Endothelial cell of umbilical vein (primary cell): Measurements from ENCODE around the gene EP300. TPM values are rescaled to one million over a fixed set of nuclear protein-coding genes. Genes with fewer than 3 reads are reported as not detected.
"Not testable (repeated sequence)": the region's sequence is repeated elsewhere in the genome, so short reads cannot be mapped to it uniquely, and the experiment has no call there.

ENCODE experiments used
- BruUV-seq: library from RNA; stranded (reverse); fragments of 400-500 nt; replicated peaks from 2 replicates; lab custom pipeline; 2021; lab: Mats Ljungman, UMichigan
- CTCF ChIA-PET: fragments of 300-600, 350-600 bp; sonication (Branson Sonifier 250); formaldehyde crosslinking; loops from one replicate; lab custom pipeline; 2021; ENCODE audit warnings: antibody characterized with exemption, inconsistent platforms; lab: Charles Lee
- POLR2A ChIA-PET: fragments of 300-600, 350-600 bp; sonication (Branson Sonifier 250); formaldehyde crosslinking; loops from one replicate; lab custom pipeline; 2021; ENCODE audit warnings: antibody characterized with exemption, inconsistent platforms; lab: Charles Lee
- DNase-seq: peaks from one replicate; pipeline ENCODE4 v3.0.0-alpha.2; 2011; ENCODE audit warnings: low read depth, low spot score
- FAIRE-seq: peaks from 2 replicates; lab custom pipeline; 2011; peaks lifted over from hg19 to GRCh38; lab: Jason Lieb, UNC
- H2AFZ ChIP-seq: 2 replicates; pipeline ENCODE4 v1.6.0; 2012; ENCODE audit warnings: low read depth, low read length, control low read depth, inconsistent platforms
- H3K27ac ChIP-seq: 2 replicates; pipeline ENCODE4 v1.5.1; 2011; ENCODE audit warnings: low read depth, mild to moderate bottlenecking, control low read depth, low read length, moderate library complexity; ENCODE audit not compliant: insufficient read depth
- H3K27me3 ChIP-seq, 2 experiments: 2 replicates each; pipeline versions ENCODE4 v1.6.0 to v1.6.1; 2011; ENCODE audit warnings: low read length in 2 of 2, mixed read lengths in 1 of 2; ENCODE audit not compliant: control insufficient read depth in 2 of 2, insufficient read depth in 2 of 2
- H3K36me3 ChIP-seq, 2 experiments: 2 replicates in 1 of 2; 3 replicates in 1 of 2; pipeline ENCODE4 v1.5.1; 2011; ENCODE audit warnings: low read length in 2 of 2, mild to moderate bottlenecking in 1 of 2, moderate library complexity in 1 of 2; ENCODE audit not compliant: control insufficient read depth in 2 of 2, insufficient read depth in 2 of 2; ENCODE audit errors: extremely low read depth in 1 of 2
- H3K4me1 ChIP-seq: 3 replicates; pipeline ENCODE4 v1.5.1; 2011; ENCODE audit warnings: mild to moderate bottlenecking, low read length; ENCODE audit not compliant: control insufficient read depth, insufficient read depth; ENCODE audit errors: extremely low read depth
- H3K4me2 ChIP-seq: 2 replicates; pipeline ENCODE4 v1.6.1; 2011; ENCODE audit warnings: low read length, control low read depth, mixed read lengths; ENCODE audit not compliant: insufficient read depth
- H3K4me3 ChIP-seq, 3 experiments: fragments of 200-600 bp in 1 of 3; sonication (generic), shearing (Covaris generic) in 1 of 3; replicated peaks in 1 of 3; 2 replicates each; pipeline ENCODE4 v1.5.1; 2011 to 2016; ENCODE audit warnings: control low read depth in 3 of 3, low read length in 3 of 3, mild to moderate bottlenecking in 2 of 3, inconsistent platforms in 1 of 3, low read depth in 1 of 3, moderate library complexity in 1 of 3; ENCODE audit not compliant: insufficient read depth in 1 of 3
- H3K79me2 ChIP-seq: 2 replicates; pipeline ENCODE4 v1.6.0; 2012; ENCODE audit warnings: low read length, inconsistent platforms; ENCODE audit not compliant: control insufficient read depth, insufficient read depth
- H3K9ac ChIP-seq: replicated peaks from 2 replicates; pipeline ENCODE3; 2011; ENCODE audit warnings: low read length, control low read depth; ENCODE audit not compliant: insufficient read depth; ENCODE audit errors: extremely low read depth
- H3K9me1 ChIP-seq: replicated peaks from 3 replicates; pipeline ENCODE4 v1.6.0; 2011; ENCODE audit warnings: mild to moderate bottlenecking, low read length; ENCODE audit not compliant: control insufficient read depth, insufficient read depth; ENCODE audit errors: extremely low read depth
- H3K9me3 ChIP-seq: replicated peaks from 2 replicates; pipeline ENCODE4 v1.5.1; 2012; ENCODE audit warnings: low read length, inconsistent platforms; ENCODE audit not compliant: control insufficient read depth, insufficient read depth
- H4K20me1 ChIP-seq: replicated peaks from 2 replicates; pipeline ENCODE3; 2011; ENCODE audit warnings: mild to moderate bottlenecking, low read length; ENCODE audit not compliant: control insufficient read depth, insufficient read depth; ENCODE audit errors: extremely low read depth
- CTCF ChIP-seq, 2 donors: IDR thresholded peaks; 1 replicate in 1 of 2; 2 replicates in 1 of 2; pipeline ENCODE4 v1.5.1; 2011; ENCODE audit warnings: low read length in 2 of 2, mild to moderate bottlenecking in 2 of 2, moderate library complexity in 2 of 2, control low read depth in 1 of 2, inconsistent platforms in 1 of 2, low read depth in 1 of 2; ENCODE audit not compliant: insufficient read depth in 1 of 2; ENCODE audit errors: extremely low read depth in 1 of 2
- FOS ChIP-seq: IDR thresholded peaks from 2 replicates; pipeline ENCODE4 v1.6.1; 2011; ENCODE audit warnings: mild to moderate bottlenecking, low read length, moderate library complexity, borderline replicate concordance; ENCODE audit not compliant: insufficient read depth
- GATA2 ChIP-seq: IDR thresholded peaks from 2 replicates; pipeline ENCODE4 v1.7.0; 2011; ENCODE audit warnings: low read depth, mild to moderate bottlenecking, moderate library complexity, mixed read lengths, low read length; ENCODE audit not compliant: insufficient read length, insufficient read depth
- JUN ChIP-seq: IDR thresholded peaks from 2 replicates; pipeline ENCODE4 v1.6.1; 2011; ENCODE audit warnings: borderline replicate concordance, low read depth; ENCODE audit not compliant: insufficient read length, insufficient read depth
- MYC ChIP-seq: IDR thresholded peaks from one replicate; pipeline ENCODE4 v1.6.1; 2011; ENCODE audit warnings: mild to moderate bottlenecking, low read depth, low read length
- POLR2A ChIP-seq: IDR thresholded peaks from 2 replicates; pipeline ENCODE4 v1.6.1; 2012; ENCODE audit warnings: low read depth, mild to moderate bottlenecking, control low read depth, low read length
- POLR2AphosphoS5 ChIP-seq: IDR thresholded peaks from 2 replicates; pipeline ENCODE4 v1.6.1; 2012; ENCODE audit warnings: low read depth, mild to moderate bottlenecking, control low read depth, low read length, moderate library complexity; ENCODE audit not compliant: insufficient read depth
- dilution Hi-C: fragments of 300-500 bp; cut with MboI; formaldehyde crosslinking; loops from one replicate; pipeline ENCODE4 v1.15.0; 2019; ENCODE audit warnings: low sequenced_read_pairs; ENCODE audit not compliant: extremely low pct_ligation_motif_present
- intact Hi-C: fragments of 100-400 bp; cut with micrococcal nuclease; formaldehyde crosslinking; loops from one replicate; pipeline ENCODE4 v1.10.0; 2022
- polyA plus RNA-seq, 4 experiments: library from polyadenylated mRNA; depleted of rRNA in 3 of 4; stranded (reverse) in 3 of 4; unstranded in 1 of 4; fragments of >200 nt; gene quantifications; 2 replicates each; pipeline versions ENCODE4 v1.2.1 to v1.2.3, GENCODE V29; 2011 to 2012; ENCODE audit warnings: missing spikeins in 1 of 4
- total RNA-seq: library from RNA; stranded (reverse); gene quantifications from 2 replicates; pipeline ENCODE4 v1.2.3, GENCODE V29; 2021

Gene EP300
- total and polyA plus RNA-seq, 2 donors (not counting 3 experiments of a cell fraction or from before 2014, with no cell fraction given), result 24.4 to 63.0 TPM

GRCh38 chr22:41047801-41048211 is 44.6 kb upstream of the EP300 start:
- intact Hi-C loops, result no loop called here
- dilution Hi-C loops, result no loop called here
- H3K9me1 ChIP-seq, result no peaks in the 10 kb centered on the region
- H3K4me3 ChIP-seq, result no peak overlapping the region
- FAIRE-seq (no peak), DNase-seq (no peak)
- no peaks in the 10 kb centered on the region for H3K79me2 ChIP-seq
- no peaks in the 10 kb centered on the region for H3K9me3 ChIP-seq
- ChIA-PET CTCF (interaction anchor here (0.9 kb wide), 1 partner anchor 125 kb away, joined by 3 read pairs; no protein-coding TSS in a partner anchor), POLR2A (no interaction called here)
- H4K20me1 ChIP-seq, result no peaks in the 10 kb centered on the region
- H3K27me3 ChIP-seq, result no peaks in the 10 kb centered on the region
- H3K4me1 ChIP-seq, result peaks cover 7% of the 10 kb centered on the region
- no TSS peak for BruUV-seq
- TF ChIP-seq POLR2A (no peak), FOS (no peak), CTCF (IDR thresholded peaks at IDR 0.05; ENCODE audit: extremely low read depth in 1 of 2, insufficient read depth in 1 of 2, low read depth in 1 of 2, low read length in 2 of 2) (no peak), GATA2 (no peak), POLR2AphosphoS5 (no peak), JUN (no peak), MYC (no peak)
- no peak overlapping the region for H3K4me2 ChIP-seq
- H3K36me3 ChIP-seq, result no peaks in the 10 kb centered on the region
- no peak overlapping the region for H3K9ac ChIP-seq
- H3K27ac ChIP-seq, result no peak overlapping the region
- H2AFZ ChIP-seq, result no peak overlapping the region

GRCh38 chr22:41048345-41048744 is 44.0 kb upstream of the EP300 start:
- H3K79me2 ChIP-seq, H3K27me3 ChIP-seq, POLR2A ChIA-PET, H3K9me3 ChIP-seq, intact Hi-C loops, H3K9ac ChIP-seq, BruUV-seq, FAIRE-seq, H3K4me3 ChIP-seq, H3K9me1 ChIP-seq, H3K27ac ChIP-seq, dilution Hi-C loops, H4K20me1 ChIP-seq, H3K4me1 ChIP-seq, H3K36me3 ChIP-seq, DNase-seq: not testable (repeated sequence)
- Histone ChIP-seq H3K4me2 (peak overlapping the region; percentile 47), H2AFZ (peak overlapping the region; percentile 93)
- CTCF ChIA-PET, result interaction anchor here (0.9 to 1.1 kb wide), 2 partner anchors 25 to 126 kb away, joined by 3 to 7 read pairs; no protein-coding TSS in a partner anchor
